Loucy (cell line): ENCODE measurements around the gene UAP1L1.

Source experiments
- H2AFZ ChIP-seq: fragments of 200-600 bp; sonication (generic); 2 replicates; pipeline ENCODE4 v1.6.0; 2016; ENCODE audit warnings: antibody characterized with exemption, mild to moderate bottlenecking, low read length, moderate library complexity
- H3F3A ChIP-seq: fragments of 200-600 bp; 2 replicates; pipeline ENCODE4 v1.6.0; 2016; ENCODE audit warnings: antibody characterized with exemption, low read depth, mild to moderate bottlenecking
- H3K27me3 ChIP-seq: fragments of 200-600 bp; sonication (generic); 2 replicates; pipeline ENCODE4 v1.6.1; 2014; ENCODE audit warnings: low read length, mild to moderate bottlenecking; ENCODE audit not compliant: insufficient read depth, poor library complexity, severe bottlenecking
- H3K36me3 ChIP-seq: fragments of 200-600 bp; sonication (generic); 2 replicates; pipeline ENCODE4 v1.6.1; 2016; ENCODE audit warnings: low read length; ENCODE audit not compliant: insufficient read depth
- H3K4me1 ChIP-seq: fragments of 200-600 bp; sonication (generic); 2 replicates; pipeline ENCODE4 v1.5.1; 2014; ENCODE audit warnings: low read length, mild to moderate bottlenecking; ENCODE audit not compliant: insufficient read depth, poor library complexity, severe bottlenecking
- H3K4me2 ChIP-seq: fragments of 200-600 bp; sonication (generic); 2 replicates; pipeline ENCODE4 v1.6.0; 2014; ENCODE audit warnings: antibody characterized with exemption, low read length, low read depth, mild to moderate bottlenecking; ENCODE audit not compliant: poor library complexity, severe bottlenecking
- H3K4me3 ChIP-seq: fragments of 200-600 bp; sonication (generic); 2 replicates; pipeline ENCODE4 v1.5.1; 2014; ENCODE audit warnings: low read length, mild to moderate bottlenecking, mixed read lengths; ENCODE audit not compliant: poor library complexity, severe bottlenecking
- H3K79me2 ChIP-seq: fragments of 200-600 bp; sonication (generic); 2 replicates; pipeline ENCODE4 v1.6.1; 2014; ENCODE audit warnings: low read length; ENCODE audit not compliant: insufficient read depth
- H3K9ac ChIP-seq: fragments of 200-600 bp; sonication (generic); 2 replicates; pipeline ENCODE4 v1.6.0; 2014; ENCODE audit warnings: mild to moderate bottlenecking, low read depth, low read length, moderate library complexity; ENCODE audit not compliant: poor library complexity, severe bottlenecking
- H3K9me2 ChIP-seq: fragments of 200-600 bp; sonication (generic); replicated peaks from 2 replicates; pipeline ENCODE4 v1.6.1; 2016; ENCODE audit warnings: low read depth, low read length, mixed read lengths
- H3K9me3 ChIP-seq: fragments of 200-600 bp; sonication (generic); 2 replicates; pipeline ENCODE4 v1.6.1; 2014; ENCODE audit warnings: mild to moderate bottlenecking, antibody characterized with exemption, low read length, low read depth; ENCODE audit not compliant: insufficient read depth
- H4K20me1 ChIP-seq: fragments of 200-600 bp; sonication (generic); 2 replicates; pipeline ENCODE4 v1.6.0; 2014; ENCODE audit warnings: antibody characterized with exemption, low read length, mild to moderate bottlenecking; ENCODE audit not compliant: insufficient read depth, poor library complexity, severe bottlenecking
- EZH2phosphoT487 ChIP-seq: fragments of 200-600 bp; IDR thresholded peaks from 2 replicates; pipeline ENCODE4 v1.6.1; 2018; ENCODE audit warnings: antibody characterized with exemption, mild to moderate bottlenecking, moderate library complexity, borderline replicate concordance
- TF ChIP-seq, protein P1 (sequence below): fragments of 200-600 bp; sonication (generic); conservative IDR thresholded peaks from 2 replicates; pipeline ENCODE4 v1.5.1; 2014; ENCODE audit warnings: mild to moderate bottlenecking, antibody characterized with exemption, low read length

UAP1L1 gene

DNA sequence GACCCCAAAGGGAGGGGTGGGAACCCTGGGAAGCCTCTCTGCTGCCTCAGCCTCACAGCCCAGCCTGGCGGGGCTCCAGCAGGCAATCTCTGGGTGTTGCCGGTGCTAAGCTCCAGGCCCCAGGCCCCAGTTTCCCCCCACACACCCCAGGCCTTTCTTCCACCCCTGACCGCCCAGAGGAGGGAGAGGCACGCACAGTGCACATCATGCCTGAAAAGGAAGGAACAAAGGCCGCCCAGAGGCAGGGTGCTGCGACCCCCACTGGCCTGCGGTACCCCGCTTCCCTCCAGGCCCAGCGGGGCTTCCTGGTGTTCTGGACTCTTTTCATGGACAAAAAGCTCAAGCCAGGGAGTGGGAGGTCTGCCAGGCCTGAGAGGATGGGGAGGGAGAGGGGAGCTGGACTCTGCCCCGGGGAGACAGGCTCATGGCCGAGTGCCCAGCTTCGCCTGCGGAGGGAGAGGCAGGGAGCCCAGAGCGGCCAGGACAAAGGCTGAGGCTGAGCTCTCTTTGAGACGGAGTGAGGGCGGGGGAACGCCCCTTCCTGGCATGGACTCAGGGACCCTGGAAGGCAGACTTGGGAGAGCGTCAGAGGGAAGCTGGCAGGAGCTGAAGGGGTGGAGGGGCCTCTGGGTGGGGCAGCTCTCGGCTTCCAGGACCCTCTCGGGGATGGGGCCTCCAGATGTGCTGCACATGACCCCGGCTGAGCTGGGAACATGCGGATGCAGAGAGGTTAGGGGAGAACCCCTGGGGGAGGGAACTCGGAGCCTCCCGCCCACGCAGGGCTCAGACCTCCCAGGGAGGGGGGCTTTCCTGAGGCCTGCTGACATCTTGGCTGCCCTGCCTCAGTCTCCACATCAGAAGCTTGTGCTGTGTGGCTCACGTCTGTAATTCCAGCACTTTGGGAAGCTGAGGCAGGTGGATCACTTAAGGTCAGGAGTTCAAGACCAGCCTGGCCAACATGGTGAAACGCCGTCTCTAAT is 21.6 kb upstream of the UAP1L1 start:
- Histone ChIP-seq H3K4me2 (no peak overlapping the region), H4K20me1 (no peaks in the 10 kb centered on the region), H3K9me2 (no peaks in the 10 kb centered on the region), H3K4me1 (no peaks in the 10 kb centered on the region), H3K4me3 (no peak overlapping the region), H3K79me2 (no peaks in the 10 kb centered on the region), H3K9ac (no peak overlapping the region), H3K27me3 (no peaks in the 10 kb centered on the region), H3K36me3 (no peaks in the 10 kb centered on the region), H2AFZ (no peak overlapping the region), H3F3A (no peaks in the 10 kb centered on the region; the same call in 1 of the 2 replicates), H3K9me3 (no peaks in the 10 kb centered on the region)
- TF ChIP-seq, protein P1, sequence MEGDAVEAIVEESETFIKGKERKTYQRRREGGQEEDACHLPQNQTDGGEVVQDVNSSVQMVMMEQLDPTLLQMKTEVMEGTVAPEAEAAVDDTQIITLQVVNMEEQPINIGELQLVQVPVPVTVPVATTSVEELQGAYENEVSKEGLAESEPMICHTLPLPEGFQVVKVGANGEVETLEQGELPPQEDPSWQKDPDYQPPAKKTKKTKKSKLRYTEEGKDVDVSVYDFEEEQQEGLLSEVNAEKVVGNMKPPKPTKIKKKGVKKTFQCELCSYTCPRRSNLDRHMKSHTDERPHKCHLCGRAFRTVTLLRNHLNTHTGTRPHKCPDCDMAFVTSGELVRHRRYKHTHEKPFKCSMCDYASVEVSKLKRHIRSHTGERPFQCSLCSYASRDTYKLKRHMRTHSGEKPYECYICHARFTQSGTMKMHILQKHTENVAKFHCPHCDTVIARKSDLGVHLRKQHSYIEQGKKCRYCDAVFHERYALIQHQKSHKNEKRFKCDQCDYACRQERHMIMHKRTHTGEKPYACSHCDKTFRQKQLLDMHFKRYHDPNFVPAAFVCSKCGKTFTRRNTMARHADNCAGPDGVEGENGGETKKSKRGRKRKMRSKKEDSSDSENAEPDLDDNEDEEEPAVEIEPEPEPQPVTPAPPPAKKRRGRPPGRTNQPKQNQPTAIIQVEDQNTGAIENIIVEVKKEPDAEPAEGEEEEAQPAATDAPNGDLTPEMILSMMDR, result no peak
- no peak for TF ChIP-seq EZH2phosphoT487

DNA sequence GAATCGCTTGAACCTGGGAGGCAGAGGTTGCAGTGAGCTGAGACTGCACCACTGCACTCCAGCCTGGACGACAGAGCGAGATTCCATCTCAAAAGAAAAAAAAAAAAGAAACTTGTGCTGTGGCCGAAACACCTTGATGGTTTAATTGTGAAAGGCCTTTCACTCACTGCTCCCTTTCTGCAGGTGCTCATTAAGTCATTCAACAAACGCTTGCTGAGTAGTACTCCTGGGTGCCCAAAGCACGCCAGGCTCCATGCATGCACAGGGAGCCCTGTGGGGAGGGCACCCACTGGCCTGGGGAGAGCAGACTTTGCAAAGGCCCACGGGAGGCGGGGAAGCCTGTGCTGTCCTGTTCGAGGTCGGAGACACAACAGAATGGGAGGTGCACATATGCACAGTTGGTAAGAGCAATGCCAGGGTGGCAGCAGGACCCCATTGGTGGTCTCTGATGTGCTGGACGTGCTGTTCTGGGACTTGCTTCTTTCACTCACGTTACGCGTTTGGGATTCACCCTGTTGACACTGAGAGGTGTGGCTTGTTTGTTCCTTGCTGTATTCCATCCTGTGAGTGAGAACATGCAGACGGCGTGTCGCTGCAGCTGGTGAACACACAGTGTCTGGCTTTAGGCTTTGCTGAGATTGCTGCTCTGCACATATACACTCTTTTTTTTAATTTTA is 20.4 kb upstream of the UAP1L1 start:
- no peaks in the 10 kb centered on the region for H3K4me1 ChIP-seq

DNA sequence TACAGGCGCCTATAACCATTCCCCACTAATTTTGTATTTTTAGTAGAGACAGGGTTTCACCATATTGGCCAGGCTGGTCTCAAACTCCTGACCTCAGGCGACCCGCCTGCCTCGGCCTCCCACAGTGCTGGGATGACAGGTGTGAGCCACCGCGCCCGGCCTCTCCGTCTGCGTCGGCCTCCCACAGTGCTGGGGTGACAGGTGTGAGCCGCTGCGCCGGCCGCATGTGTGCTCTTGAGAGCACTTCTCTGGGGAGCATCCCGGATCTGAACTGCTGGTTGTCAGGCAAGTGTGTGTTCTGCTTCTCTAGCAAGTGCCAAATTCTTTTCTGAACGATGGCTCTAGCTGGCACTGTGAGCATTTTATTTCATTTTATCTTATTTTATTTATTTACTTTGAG is 19.8 kb upstream of the UAP1L1 start:
- Histone ChIP-seq H3K27me3 (no peaks in the 10 kb centered on the region), H3K9me3 (no peaks in the 10 kb centered on the region), H3K36me3 (no peaks in the 10 kb centered on the region), H4K20me1 (no peaks in the 10 kb centered on the region), H3K4me3 (no peak overlapping the region), H2AFZ (no peak overlapping the region), H3K4me1 (no peaks in the 10 kb centered on the region), H3K4me2 (no peak overlapping the region), H3K79me2 (no peaks in the 10 kb centered on the region), H3K9ac (no peak overlapping the region), H3K9me2 (no peaks in the 10 kb centered on the region), H3F3A (no peaks in the 10 kb centered on the region; the same call in 1 of the 2 replicates)
- no peak for TF ChIP-seq EZH2phosphoT487
- TF ChIP-seq, protein P1, result no peak

More for the DNA sequence above, 20.4 kb upstream of the UAP1L1 start:
- TF ChIP-seq EZH2phosphoT487, result no peak
- TF ChIP-seq, protein P1, result no peak
- no peaks in the 10 kb centered on the region for H3K9me3 ChIP-seq
- no peak overlapping the region for H2AFZ ChIP-seq
- H3F3A ChIP-seq, result no peaks in the 10 kb centered on the region; the same call in 1 of the 2 replicates
- H3K27me3 ChIP-seq, result no peaks in the 10 kb centered on the region
- H4K20me1 ChIP-seq, result no peaks in the 10 kb centered on the region
- no peak overlapping the region for H3K4me2 ChIP-seq
- H3K9me2 ChIP-seq, result no peaks in the 10 kb centered on the region
- no peaks in the 10 kb centered on the region for H3K36me3 ChIP-seq
- no peaks in the 10 kb centered on the region for H3K79me2 ChIP-seq
- H3K4me3 ChIP-seq, result no peak overlapping the region
- no peak overlapping the region for H3K9ac ChIP-seq
